GM10248 (cell line): Measurements from ENCODE around the gene CYLD.

Source experiments
- CTCF ChIA-PET: fragments of 300-600 bp; sonication (Branson Sonifier 250); formaldehyde crosslinking; extraction: SDS; loops from one replicate; lab custom pipeline; 2021; ENCODE audit warnings: antibody characterized with exemption; lab: Yijun Ruan, JAX
- POLR2A ChIA-PET: fragments of 350-650 bp; sonication (Branson Sonifier 250); formaldehyde crosslinking; extraction: SDS; loops from one replicate; lab custom pipeline; 2020; ENCODE audit warnings: antibody characterized with exemption; lab: Yijun Ruan, JAX
- DNase-seq: peaks from one replicate; pipeline ENCODE4 v3.0.0; 2012; ENCODE audit errors: extremely low spot score
- TF ChIP-seq, protein P1 (sequence below): IDR thresholded peaks from 2 replicates; pipeline ENCODE4 v1.5.1; 2012; ENCODE audit warnings: mild to moderate bottlenecking, low read depth; ENCODE audit errors: extremely low read depth, missing control alignments, control extremely low read depth

CYLD gene

DNA sequence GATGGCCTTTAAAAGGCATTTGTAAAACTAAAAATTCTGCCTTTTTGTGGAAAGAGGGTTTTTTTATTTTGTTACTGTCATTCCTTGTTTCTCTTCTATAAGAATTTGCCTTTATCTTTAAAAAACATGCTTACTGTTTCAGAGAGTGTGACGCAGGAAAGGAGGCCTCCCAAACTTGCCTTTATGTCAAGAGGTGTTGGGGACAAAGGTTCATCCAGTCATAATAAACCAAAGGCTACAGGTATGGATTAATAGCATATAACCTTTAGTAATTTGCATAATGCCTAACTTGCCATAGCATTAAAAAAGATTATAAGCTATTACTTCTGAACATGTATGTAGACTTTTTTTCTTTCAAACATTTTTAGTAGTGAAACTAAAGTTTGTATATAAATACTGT, 34.2 kb downstream of the CYLD start:
- CTCF ChIA-PET, result interaction anchor here (0.9 to 2.2 kb wide), 8 partner anchors 8 to 446 kb away, joined by 3 to 19 read pairs (median 5); no protein-coding TSS in a partner anchor
- TF ChIP-seq, protein P1, sequence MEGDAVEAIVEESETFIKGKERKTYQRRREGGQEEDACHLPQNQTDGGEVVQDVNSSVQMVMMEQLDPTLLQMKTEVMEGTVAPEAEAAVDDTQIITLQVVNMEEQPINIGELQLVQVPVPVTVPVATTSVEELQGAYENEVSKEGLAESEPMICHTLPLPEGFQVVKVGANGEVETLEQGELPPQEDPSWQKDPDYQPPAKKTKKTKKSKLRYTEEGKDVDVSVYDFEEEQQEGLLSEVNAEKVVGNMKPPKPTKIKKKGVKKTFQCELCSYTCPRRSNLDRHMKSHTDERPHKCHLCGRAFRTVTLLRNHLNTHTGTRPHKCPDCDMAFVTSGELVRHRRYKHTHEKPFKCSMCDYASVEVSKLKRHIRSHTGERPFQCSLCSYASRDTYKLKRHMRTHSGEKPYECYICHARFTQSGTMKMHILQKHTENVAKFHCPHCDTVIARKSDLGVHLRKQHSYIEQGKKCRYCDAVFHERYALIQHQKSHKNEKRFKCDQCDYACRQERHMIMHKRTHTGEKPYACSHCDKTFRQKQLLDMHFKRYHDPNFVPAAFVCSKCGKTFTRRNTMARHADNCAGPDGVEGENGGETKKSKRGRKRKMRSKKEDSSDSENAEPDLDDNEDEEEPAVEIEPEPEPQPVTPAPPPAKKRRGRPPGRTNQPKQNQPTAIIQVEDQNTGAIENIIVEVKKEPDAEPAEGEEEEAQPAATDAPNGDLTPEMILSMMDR, result no peak
- DNase-seq, result no peak
- POLR2A ChIA-PET, result no interaction called here

DNA sequence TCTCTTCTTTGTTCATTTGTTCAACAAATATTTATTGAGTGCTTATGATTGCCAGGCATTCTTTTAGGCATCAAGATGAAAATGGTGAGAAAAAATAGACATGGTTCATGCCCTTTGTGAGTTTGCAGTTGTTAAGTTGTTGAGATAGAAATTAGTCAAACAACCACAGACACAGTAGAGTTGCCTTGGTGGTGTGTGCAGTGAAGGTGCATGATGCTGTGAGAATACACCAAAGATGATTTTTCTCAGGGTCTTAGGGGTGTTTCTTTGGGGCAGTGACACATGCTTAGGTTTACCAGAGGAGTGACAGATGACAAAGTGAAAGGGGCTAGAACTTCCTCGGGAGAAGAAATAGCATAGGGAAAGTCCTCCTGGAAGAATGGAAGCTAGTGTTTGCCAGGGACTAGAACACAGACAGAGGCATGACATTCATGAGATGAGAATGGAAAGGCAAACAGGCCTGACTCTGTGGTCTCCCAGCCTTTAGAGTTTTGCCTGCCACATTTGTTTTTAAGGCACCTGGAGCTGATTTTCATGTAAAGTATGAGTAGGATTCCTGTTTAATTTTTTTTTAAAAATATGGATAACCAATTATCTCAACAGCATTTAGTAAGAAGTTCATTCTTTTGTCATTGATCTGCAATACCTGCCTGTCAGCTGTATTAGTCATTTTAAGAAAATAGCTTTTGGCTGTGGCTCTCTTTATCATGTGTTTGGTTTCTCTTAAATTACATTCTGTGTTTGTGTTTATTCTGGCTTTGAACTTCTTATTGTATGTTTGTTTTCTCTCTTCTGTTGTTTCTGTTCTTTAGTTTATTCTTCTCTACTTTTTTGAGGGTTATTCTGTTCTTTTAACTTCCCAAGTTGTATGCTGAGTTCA, 36.6 kb downstream of the CYLD start:
- no peak for DNase-seq
- TF ChIP-seq, protein P1, result no peak
- POLR2A ChIA-PET, result no interaction called here
- CTCF ChIA-PET, result interaction anchor here (0.9 to 3.7 kb wide), 4 partner anchors 18 to 503 kb away, joined by 3 to 21 read pairs (median 4); no protein-coding TSS in a partner anchor

DNA sequence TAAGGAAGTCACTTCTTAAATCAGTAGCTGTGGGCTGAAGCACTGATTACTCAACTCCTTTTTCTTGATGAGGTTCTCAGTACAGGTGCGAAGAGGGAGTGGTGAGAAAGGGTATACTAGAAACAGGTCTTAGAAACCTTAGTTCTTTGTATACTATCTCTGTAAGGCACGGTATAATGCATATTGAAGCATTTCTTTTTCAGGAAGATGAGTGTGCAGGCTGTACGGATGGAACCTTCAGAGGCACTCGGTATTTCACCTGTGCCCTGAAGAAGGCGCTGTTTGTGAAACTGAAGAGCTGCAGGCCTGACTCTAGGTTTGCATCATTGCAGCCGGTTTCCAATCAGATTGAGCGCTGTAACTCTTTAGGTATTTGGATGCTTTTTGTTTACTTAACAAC, 39.2 kb downstream of the CYLD start:
- TF ChIP-seq, protein P1, result no peak
- ChIA-PET CTCF (interaction anchor here (1.5 to 3.7 kb wide), 2 partner anchors 25 to 116 kb away, joined by 3 to 21 read pairs; no protein-coding TSS in a partner anchor), POLR2A (no interaction called here)
- DNase-seq, result no peak

DNA sequence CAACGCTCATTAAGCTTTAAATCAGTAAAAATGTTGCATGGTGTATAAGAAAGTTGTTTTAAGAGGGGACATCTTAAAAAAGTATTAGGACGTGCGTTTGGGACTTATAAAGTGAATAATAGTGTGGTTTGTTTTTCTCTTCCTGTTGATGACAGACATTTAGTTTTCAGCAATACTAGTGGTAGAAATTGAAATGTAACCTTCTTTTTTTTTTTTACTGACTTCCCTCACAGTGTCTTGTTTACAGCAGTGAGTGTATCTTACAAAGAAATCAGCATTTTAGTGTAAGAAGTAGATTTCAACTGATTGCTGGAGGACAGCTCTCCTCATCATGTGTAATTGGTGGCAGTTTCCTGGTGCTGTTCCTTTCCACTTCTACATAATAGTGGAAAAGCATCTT, 39.6 kb downstream of the CYLD start:
- CTCF ChIA-PET, result interaction anchor here (1.5 to 3.7 kb wide), 2 partner anchors 25 to 116 kb away, joined by 3 to 21 read pairs; no protein-coding TSS in a partner anchor
- TF ChIP-seq, protein P1, result no peak
- DNase-seq, result no peak
- POLR2A ChIA-PET, result no interaction called here

DNA sequence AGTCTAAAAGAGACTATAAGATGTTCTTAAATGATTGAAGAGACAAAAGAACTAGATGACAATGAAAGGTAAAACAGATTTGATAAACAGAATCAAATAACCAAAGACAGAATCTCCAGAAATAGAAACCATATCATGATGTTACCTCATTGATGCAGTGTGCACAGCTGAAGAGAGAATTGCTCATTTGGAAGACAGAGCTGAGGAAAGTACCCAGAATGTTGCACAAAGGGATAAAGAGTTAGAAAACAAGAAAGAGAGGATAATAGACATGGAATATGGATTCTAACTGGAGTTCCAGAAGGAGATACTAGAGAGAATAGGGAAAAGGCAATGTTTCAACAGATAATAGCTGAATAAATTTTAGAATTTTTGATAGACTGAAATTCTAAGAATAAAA, 47.9 kb downstream of the CYLD start:
- ChIA-PET POLR2A (no interaction called here), CTCF (interaction anchor here (0.8 to 6.9 kb wide), 4 partner anchors 8 to 43 kb away, joined by 3 to 80 read pairs (median 4); no protein-coding TSS in a partner anchor)
- TF ChIP-seq, protein P1, result no peak
- DNase-seq, result no peak

DNA sequence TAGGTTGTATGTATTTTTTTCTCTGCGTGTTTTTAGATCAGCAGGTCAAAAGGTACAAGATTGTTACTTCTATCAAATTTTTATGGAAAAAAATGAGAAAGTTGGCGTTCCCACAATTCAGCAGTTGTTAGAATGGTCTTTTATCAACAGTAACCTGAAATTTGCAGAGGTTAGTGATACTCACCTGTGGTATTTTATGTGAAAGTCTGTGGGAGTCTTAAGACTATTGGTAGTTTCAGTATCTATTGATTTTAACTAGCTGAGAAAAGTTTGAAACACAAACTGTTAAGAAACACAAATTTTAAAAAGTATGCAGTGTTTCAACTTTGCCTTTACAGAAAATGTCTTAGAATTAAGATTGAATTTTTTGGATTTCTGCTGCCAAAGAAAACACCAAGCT, 49.6 kb downstream of the CYLD start:
- TF ChIP-seq, protein P1, result no peak
- ChIA-PET POLR2A (no interaction called here), CTCF (interaction anchor here (6.9 kb wide), 1 partner anchor 14 kb away, joined by 80 read pairs; no protein-coding TSS in a partner anchor)
- no peak for DNase-seq
